WTC11 (cell line): ENCODE measurements around the gene ZNF226. TPM values are rescaled to one million over a fixed set of nuclear protein-coding genes. Genes with fewer than 3 reads are reported as not detected.
A peak's percentile ranks its signal among the peaks of the same experiment; 100 is the strongest.

ENCODE experiments used
- ATAC-seq: fragments of 200-7000 bp; cut with Tn5 transposase; 2 replicates; pipeline ENCODE4 v1.10.0; 2021; ENCODE audit warnings: mild to moderate bottlenecking, moderate library complexity
- CTCF ChIA-PET: fragments of 300-600 bp; sonication (Branson Sonifier 250); formaldehyde crosslinking; loops from one replicate; lab custom pipeline; 2021; ENCODE audit warnings: antibody characterized with exemption; lab: Charles Lee
- POLR2A ChIA-PET: fragments of 350-600 bp; sonication (Branson Sonifier 250); formaldehyde crosslinking; loops from one replicate; lab custom pipeline; 2021; ENCODE audit warnings: antibody characterized with exemption; lab: Charles Lee
- DNase-seq: peaks from one replicate; pipeline ENCODE4 v3.0.0; 2021; ENCODE audit warnings: low spot score
- H3K27ac Mint-ChIP-seq: 2 replicates; pipeline ENCODE4 v1.8.0; 2021; ENCODE audit warnings: mixed read lengths
- H3K27me3 Mint-ChIP-seq: 2 replicates; pipeline ENCODE4 v1.8.0; 2021; ENCODE audit warnings: low read depth, mild to moderate bottlenecking, moderate library complexity, mixed read lengths
- H3K36me3 Mint-ChIP-seq: 2 replicates; pipeline ENCODE4 v1.8.0; 2021; ENCODE audit warnings: mixed read lengths
- H3K4me1 Mint-ChIP-seq: 2 replicates; pipeline ENCODE4 v1.8.0; 2022; ENCODE audit warnings: mixed read lengths
- H3K4me3 Mint-ChIP-seq: 2 replicates; pipeline ENCODE4 v1.8.0; 2021; ENCODE audit warnings: mild to moderate bottlenecking, moderate library complexity, mixed read lengths
- H3K9me3 Mint-ChIP-seq: 2 replicates; pipeline ENCODE4 v1.8.0; 2021; ENCODE audit warnings: mixed read lengths
- ARID4B ChIP-seq: sonication (generic); formaldehyde crosslinking; IDR thresholded peaks from 2 replicates; pipeline ENCODE4 v1.8.0; 2023; ENCODE audit warnings: missing genetic modification reagents, mild to moderate bottlenecking, borderline replicate concordance
- ETV6 ChIP-seq: sonication (generic); formaldehyde crosslinking; IDR thresholded peaks from 2 replicates; pipeline ENCODE4 v1.8.1; 2022; ENCODE audit warnings: mild to moderate bottlenecking, missing genetic modification reagents
- GABPB1 ChIP-seq: sonication (generic); formaldehyde crosslinking; IDR thresholded peaks from 2 replicates; pipeline ENCODE4 v1.8.1; 2023; ENCODE audit warnings: mild to moderate bottlenecking, missing genetic modification reagents
- GTF2I ChIP-seq: fragments of 250-450 bp; sonication (Bioruptor Pico); conservative IDR thresholded peaks from 2 replicates; pipeline ENCODE4 v1.4.0; 2021; ENCODE audit warnings: mild to moderate bottlenecking
- HMGA2 ChIP-seq: fragments of 250-450 bp; sonication (Bioruptor Pico); IDR thresholded peaks from 2 replicates; pipeline ENCODE4 v1.4.0; 2021; ENCODE audit warnings: mild to moderate bottlenecking, moderate library complexity
- NR3C1 ChIP-seq: sonication (generic); formaldehyde crosslinking; conservative IDR thresholded peaks from 2 replicates; pipeline ENCODE4 v1.8.1; 2023; ENCODE audit warnings: low read depth, mild to moderate bottlenecking, missing genetic modification reagents
- PRRX2 ChIP-seq: fragments of 250-450 bp; sonication (Bioruptor Pico); IDR thresholded peaks from 2 replicates; pipeline ENCODE4 v1.8.0; 2021; ENCODE audit warnings: mild to moderate bottlenecking
- TCF7 ChIP-seq: sonication (generic); formaldehyde crosslinking; IDR thresholded peaks from 2 replicates; pipeline ENCODE4 v1.8.0; 2022; ENCODE audit warnings: mild to moderate bottlenecking, low read depth, missing genetic modification reagents, moderate library complexity
- total RNA-seq: library from RNA; stranded (reverse); gene quantifications from 3 replicates; pipeline ENCODE4 v1.2.3, GENCODE V29; 2021
- TF ChIP-seq, protein P1 (sequence below): sonication (generic); formaldehyde crosslinking; IDR thresholded peaks from 2 replicates; pipeline ENCODE4 v1.8.0; 2022; ENCODE audit warnings: mild to moderate bottlenecking, missing genetic modification reagents
- TF ChIP-seq, protein P2 (sequence below): sonication (generic); formaldehyde crosslinking; IDR thresholded peaks from 2 replicates; pipeline ENCODE4 v1.8.0; 2022; ENCODE audit warnings: mild to moderate bottlenecking, missing genetic modification reagents
- TF ChIP-seq, protein P3 (sequence below): sonication (generic); formaldehyde crosslinking; IDR thresholded peaks from 2 replicates; pipeline ENCODE4 v1.8.1; 2022; ENCODE audit warnings: low read depth, missing genetic modification reagents, borderline replicate concordance
- TF ChIP-seq, protein P4 (sequence below): sonication (generic); formaldehyde crosslinking; IDR thresholded peaks from 2 replicates; pipeline ENCODE4 v1.8.0; 2022; ENCODE audit warnings: mild to moderate bottlenecking, missing genetic modification reagents
- TF ChIP-seq, protein P5 (sequence below): fragments of 250-450 bp; sonication (Bioruptor Pico); IDR thresholded peaks from 2 replicates; pipeline ENCODE4 v1.8.0; 2021; ENCODE audit warnings: mild to moderate bottlenecking

ZNF226 gene
- total RNA-seq, 1 experiment from 2014 or later: 18.5 TPM

- Mint-ChIP-seq H3K36me3 (peaks cover 15% of the 10 kb centered on the region), H3K4me1 (peaks cover 8% of the 10 kb centered on the region), H3K27me3 (peaks cover 7% of the 10 kb centered on the region), H3K27ac (peak within 1 kb of the TSS; percentile 68), H3K9me3 (0 out of 2 replicates have a peak, but pooled peaks cover 9% of the 10 kb centered on the region), H3K4me3 (peak within 1 kb of the TSS; percentile 88)
- CTCF ChIA-PET: interaction anchor here (0.6 to 1.0 kb wide), 5 partner anchors 48 to 677 kb away, joined by 3 to 6 read pairs (median 4); partner anchors contain the start of gene ZNF226
- peak; percentile 95 for ATAC-seq
- POLR2A ChIA-PET: interaction anchor here (0.6 to 1.0 kb wide), 2 partner anchors 114 to 791 kb away, joined by 3 to 6 read pairs; no protein-coding TSS in a partner anchor
- DNase-seq: peak; percentile 90
- TF ChIP-seq ETV6 (CRISPR knock-in tag) (peak; percentile 75; the same call in 1 of the 2 replicates), ARID4B (CRISPR knock-in tag) (peak; percentile 25; the same call in 1 of the 2 replicates), TCF7 (CRISPR knock-in tag) (no peak), GTF2I (CRISPR knock-in tag) (no peak), GABPB1 (CRISPR knock-in tag) (peak; percentile 19; the same call in 1 of the 2 replicates)
- TF ChIP-seq, protein P1, sequence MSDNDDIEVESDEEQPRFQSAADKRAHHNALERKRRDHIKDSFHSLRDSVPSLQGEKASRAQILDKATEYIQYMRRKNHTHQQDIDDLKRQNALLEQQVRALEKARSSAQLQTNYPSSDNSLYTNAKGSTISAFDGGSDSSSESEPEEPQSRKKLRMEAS (CRISPR knock-in tag): no peak
- TF ChIP-seq, protein P2, sequence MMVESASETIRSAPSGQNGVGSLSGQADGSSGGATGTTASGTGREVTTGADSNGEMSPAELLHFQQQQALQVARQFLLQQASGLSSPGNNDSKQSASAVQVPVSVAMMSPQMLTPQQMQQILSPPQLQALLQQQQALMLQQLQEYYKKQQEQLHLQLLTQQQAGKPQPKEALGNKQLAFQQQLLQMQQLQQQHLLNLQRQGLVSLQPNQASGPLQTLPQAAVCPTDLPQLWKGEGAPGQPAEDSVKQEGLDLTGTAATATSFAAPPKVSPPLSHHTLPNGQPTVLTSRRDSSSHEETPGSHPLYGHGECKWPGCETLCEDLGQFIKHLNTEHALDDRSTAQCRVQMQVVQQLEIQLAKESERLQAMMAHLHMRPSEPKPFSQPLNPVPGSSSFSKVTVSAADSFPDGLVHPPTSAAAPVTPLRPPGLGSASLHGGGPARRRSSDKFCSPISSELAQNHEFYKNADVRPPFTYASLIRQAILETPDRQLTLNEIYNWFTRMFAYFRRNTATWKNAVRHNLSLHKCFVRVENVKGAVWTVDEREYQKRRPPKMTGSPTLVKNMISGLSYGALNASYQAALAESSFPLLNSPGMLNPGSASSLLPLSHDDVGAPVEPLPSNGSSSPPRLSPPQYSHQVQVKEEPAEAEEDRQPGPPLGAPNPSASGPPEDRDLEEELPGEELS (CRISPR knock-in tag): 0 out of 2 replicates have a peak, but pooled peaks have one; percentile 34
- TF ChIP-seq, protein P3, sequence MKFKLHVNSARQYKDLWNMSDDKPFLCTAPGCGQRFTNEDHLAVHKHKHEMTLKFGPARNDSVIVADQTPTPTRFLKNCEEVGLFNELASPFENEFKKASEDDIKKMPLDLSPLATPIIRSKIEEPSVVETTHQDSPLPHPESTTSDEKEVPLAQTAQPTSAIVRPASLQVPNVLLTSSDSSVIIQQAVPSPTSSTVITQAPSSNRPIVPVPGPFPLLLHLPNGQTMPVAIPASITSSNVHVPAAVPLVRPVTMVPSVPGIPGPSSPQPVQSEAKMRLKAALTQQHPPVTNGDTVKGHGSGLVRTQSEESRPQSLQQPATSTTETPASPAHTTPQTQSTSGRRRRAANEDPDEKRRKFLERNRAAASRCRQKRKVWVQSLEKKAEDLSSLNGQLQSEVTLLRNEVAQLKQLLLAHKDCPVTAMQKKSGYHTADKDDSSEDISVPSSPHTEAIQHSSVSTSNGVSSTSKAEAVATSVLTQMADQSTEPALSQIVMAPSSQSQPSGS (CRISPR knock-in tag): no peak
- TF ChIP-seq, protein P4, sequence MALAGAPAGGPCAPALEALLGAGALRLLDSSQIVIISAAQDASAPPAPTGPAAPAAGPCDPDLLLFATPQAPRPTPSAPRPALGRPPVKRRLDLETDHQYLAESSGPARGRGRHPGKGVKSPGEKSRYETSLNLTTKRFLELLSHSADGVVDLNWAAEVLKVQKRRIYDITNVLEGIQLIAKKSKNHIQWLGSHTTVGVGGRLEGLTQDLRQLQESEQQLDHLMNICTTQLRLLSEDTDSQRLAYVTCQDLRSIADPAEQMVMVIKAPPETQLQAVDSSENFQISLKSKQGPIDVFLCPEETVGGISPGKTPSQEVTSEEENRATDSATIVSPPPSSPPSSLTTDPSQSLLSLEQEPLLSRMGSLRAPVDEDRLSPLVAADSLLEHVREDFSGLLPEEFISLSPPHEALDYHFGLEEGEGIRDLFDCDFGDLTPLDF (CRISPR knock-in tag): no peak
These were observed 47.5 kb downstream of the ZNF226 start, which contains the start of gene ZNF227 for GRCh38 chr19:44212250-44212865. Gene ZNF227 (plus strand): TSS chr19:44212532. CDS start chr19:44217793, 5,261 bp downstream.

DNA sequence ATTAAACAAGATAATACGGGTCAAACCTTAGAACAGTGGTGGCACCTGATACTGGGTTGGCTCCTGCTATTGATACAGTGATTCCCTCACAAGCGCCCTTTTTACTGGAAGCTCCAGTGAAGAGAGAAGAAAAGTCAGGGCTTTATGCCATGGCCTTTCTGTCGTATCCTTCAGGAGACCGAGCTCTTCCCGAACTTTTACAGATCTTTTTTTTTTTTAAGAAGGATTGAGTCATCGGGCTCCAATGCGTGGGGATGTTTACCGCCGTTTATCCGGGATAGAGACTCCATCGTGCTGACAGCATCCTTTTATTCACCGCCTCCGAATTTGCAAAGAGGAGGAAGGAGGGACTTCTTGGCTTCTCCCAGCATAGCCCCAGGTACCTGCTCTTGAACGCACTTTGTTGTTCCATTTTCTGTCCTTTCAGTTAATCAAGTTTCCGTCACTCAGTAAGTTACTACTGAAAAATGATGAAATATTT, 48.0 kb downstream of the ZNF226 start:
- ChIA-PET CTCF (interaction anchor here (0.7 to 1.0 kb wide), 2 partner anchors 48 to 447 kb away, joined by 4 to 6 read pairs; partner anchors contain the start of gene ZNF226), POLR2A (interaction anchor here (1.0 kb wide), 1 partner anchor 792 kb away, joined by 6 read pairs; no protein-coding TSS in a partner anchor)
- DNase-seq (no peak), ATAC-seq (peak; percentile 9; the same call in 1 of the 2 replicates)
- H3K4me3 Mint-ChIP-seq: peak overlapping the region; percentile 88
- peaks cover 20% of the 10 kb centered on the region for H3K36me3 Mint-ChIP-seq
- peak overlapping the region; percentile 68 for H3K27ac Mint-ChIP-seq
- H3K27me3 Mint-ChIP-seq: peaks cover 7% of the 10 kb centered on the region
- H3K4me1 Mint-ChIP-seq: peaks cover 8% of the 10 kb centered on the region
- H3K9me3 Mint-ChIP-seq: 0 out of 2 replicates have a peak, but pooled peaks cover 9% of the 10 kb centered on the region
- no peak for TF ChIP-seq PRRX2 (CRISPR knock-in tag)
- TF ChIP-seq, protein P5, sequence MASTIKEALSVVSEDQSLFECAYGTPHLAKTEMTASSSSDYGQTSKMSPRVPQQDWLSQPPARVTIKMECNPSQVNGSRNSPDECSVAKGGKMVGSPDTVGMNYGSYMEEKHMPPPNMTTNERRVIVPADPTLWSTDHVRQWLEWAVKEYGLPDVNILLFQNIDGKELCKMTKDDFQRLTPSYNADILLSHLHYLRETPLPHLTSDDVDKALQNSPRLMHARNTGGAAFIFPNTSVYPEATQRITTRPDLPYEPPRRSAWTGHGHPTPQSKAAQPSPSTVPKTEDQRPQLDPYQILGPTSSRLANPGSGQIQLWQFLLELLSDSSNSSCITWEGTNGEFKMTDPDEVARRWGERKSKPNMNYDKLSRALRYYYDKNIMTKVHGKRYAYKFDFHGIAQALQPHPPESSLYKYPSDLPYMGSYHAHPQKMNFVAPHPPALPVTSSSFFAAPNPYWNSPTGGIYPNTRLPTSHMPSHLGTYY (CRISPR knock-in tag): no peak
- no peak for TF ChIP-seq ARID4B (CRISPR knock-in tag)
- TF ChIP-seq, protein P2 (CRISPR knock-in tag): no peak
- TF ChIP-seq HMGA2 (CRISPR knock-in tag): no peak
- no peak for TF ChIP-seq NR3C1 (CRISPR knock-in tag)
